Measurements from ENCODE around the gene RTP1. TPM values are rescaled to one million over a fixed set of nuclear protein-coding genes. Genes with fewer than 3 reads are reported as not detected.

The RTP1 gene
- total and polyA plus RNA-seq, 9 of the 15 experiments (the other 6 are each of a cell fraction or from before 2014, with no cell fraction given), result not detected

GRCh38 chr3:187191271-187191670, 6.0 kb upstream of the RTP1 start:
- 0% methylated on average over 1 of the region's 1 CpG for WGBS (ENCODE audit: insufficient coverage, low coverage, missing lambda C conversion rate)
- CTCF ChIA-PET (ENCODE audit: low intra/inter-chr PET ratio), result no interaction called here
- H3K79me2 ChIP-seq (ENCODE audit: control insufficient read depth, insufficient read depth, low read length), result no peaks in the 10 kb centered on the region
- H3K9ac ChIP-seq (ENCODE audit: insufficient read depth in 1 of 2, low read depth in 2 of 2, low read length in 2 of 2), result no peak overlapping the region
- no peaks in the 10 kb centered on the region for H3K9me1 ChIP-seq (ENCODE audit: control insufficient read depth, insufficient read depth, low read length)
- no peak for ATAC-seq
- intact Hi-C loops (cut with micrococcal nuclease) (no loop called here), in situ Hi-C loops (cut with MboI) (no loop called here)
- FAIRE-seq, result no peak
- peaks cover 0 to 6% of the 10 kb centered on the region in 2 experiments; a peak in 1 of 5 replicates for H3K27me3 ChIP-seq (ENCODE audit: control insufficient read depth in 2 of 2, insufficient read depth in 2 of 2, low read length in 2 of 2)
- no peak overlapping the region for H3K4me3 ChIP-seq
- no peak overlapping the region for H3K4me2 ChIP-seq (ENCODE audit: insufficient read depth, low read length)
- POLR2A ChIA-PET, result no interaction called here
- no peaks in the 10 kb centered on the region for H4K20me1 ChIP-seq (replicated peaks; ENCODE audit: control insufficient read depth, insufficient read depth, low read length)
- H3K9me3 ChIP-seq (replicated peaks; ENCODE audit: control insufficient read depth, insufficient read depth, low read depth, low read length), result no peaks in the 10 kb centered on the region
- no TSS peak for BruUV-seq (replicated peaks)
- no peak overlapping the region for H2AFZ ChIP-seq (ENCODE audit: low read depth, low read length)
- H3K4me1 ChIP-seq (replicated peaks in 1 of 2; ENCODE audit: control insufficient read depth in 2 of 2, insufficient read depth in 2 of 2, low read length in 2 of 2), result peaks cover 3 to 11% of the 10 kb centered on the region in 2 experiments; a peak in 3 of 5 replicates
- H3K36me3 ChIP-seq (ENCODE audit: control insufficient read depth, insufficient read depth, low read length), result no peaks in the 10 kb centered on the region
- no peak for DNase-seq (ENCODE audit: extremely low read depth in 1 of 4, low spot score in 3 of 4)
- H3K27ac ChIP-seq (ENCODE audit: extremely low read depth, low read depth, low read length), result no peak overlapping the region
- TF ChIP-seq ELF2 (CRISPR knock-in tag; IDR thresholded peaks at IDR 0.05), result no peak
- TF ChIP-seq ZNF217 (CRISPR knock-in tag; IDR thresholded peaks at IDR 0.05), result no peak
- TF ChIP-seq ZNF699 (CRISPR knock-in tag; IDR thresholded peaks at IDR 0.05; ENCODE audit: insufficient replicate concordance), result no peak
- no peak for TF ChIP-seq KDM2B (CRISPR knock-in tag; IDR thresholded peaks at IDR 0.05)
- TF ChIP-seq NFXL1 (CRISPR knock-in tag; IDR thresholded peaks at IDR 0.05), result no peak
- TF ChIP-seq MAFF (IDR thresholded peaks at IDR 0.05; ENCODE audit: low read length), result no peak
- TF ChIP-seq, protein P1, sequence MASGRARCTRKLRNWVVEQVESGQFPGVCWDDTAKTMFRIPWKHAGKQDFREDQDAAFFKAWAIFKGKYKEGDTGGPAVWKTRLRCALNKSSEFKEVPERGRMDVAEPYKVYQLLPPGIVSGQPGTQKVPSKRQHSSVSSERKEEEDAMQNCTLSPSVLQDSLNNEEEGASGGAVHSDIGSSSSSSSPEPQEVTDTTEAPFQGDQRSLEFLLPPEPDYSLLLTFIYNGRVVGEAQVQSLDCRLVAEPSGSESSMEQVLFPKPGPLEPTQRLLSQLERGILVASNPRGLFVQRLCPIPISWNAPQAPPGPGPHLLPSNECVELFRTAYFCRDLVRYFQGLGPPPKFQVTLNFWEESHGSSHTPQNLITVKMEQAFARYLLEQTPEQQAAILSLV (tag; IDR thresholded peaks at IDR 0.05), result no peak
- no peak for TF ChIP-seq REST (IDR thresholded peaks at IDR 0.05; ENCODE audit: borderline replicate concordance)
- no peak for TF ChIP-seq REST (CRISPR knock-in tag; IDR thresholded peaks at IDR 0.05; ENCODE audit: low read depth)
- no peak for TF ChIP-seq MTF1 (CRISPR knock-in tag; IDR thresholded peaks at IDR 0.05; ENCODE audit: borderline replicate concordance)
- no peak for TF ChIP-seq PPARD (CRISPR knock-in tag; IDR thresholded peaks at IDR 0.05)
- no peak for TF ChIP-seq DMBX1 (CRISPR knock-in tag; IDR thresholded peaks at IDR 0.05; ENCODE audit: borderline replicate concordance)
- TF ChIP-seq ZNF395 (CRISPR knock-in tag; IDR thresholded peaks at IDR 0.05), result no peak
- no peak for TF ChIP-seq ZNF551 (CRISPR knock-in tag; IDR thresholded peaks at IDR 0.05)
- no peak for TF ChIP-seq PRMT5 (CRISPR knock-in tag; IDR thresholded peaks at IDR 0.05)
